GM12864 (cell line): ENCODE data around the gene DNAJB9.

Experiments
- DNase-seq: peaks from one replicate; pipeline ENCODE4 v3.0.0-alpha.2; 2011; ENCODE audit warnings: low read depth
- H3K4me3 ChIP-seq: 2 replicates; pipeline ENCODE4 v1.5.1; 2011; ENCODE audit warnings: mild to moderate bottlenecking, low read depth, low read length, control low read depth
- TF ChIP-seq, protein P1 (sequence below): IDR thresholded peaks from 2 replicates; pipeline ENCODE4 v1.5.1; 2011; ENCODE audit warnings: low read depth, mild to moderate bottlenecking, moderate library complexity, low read length, control low read depth, inconsistent platforms; ENCODE audit errors: missing control alignments

Gene DNAJB9

DNA sequence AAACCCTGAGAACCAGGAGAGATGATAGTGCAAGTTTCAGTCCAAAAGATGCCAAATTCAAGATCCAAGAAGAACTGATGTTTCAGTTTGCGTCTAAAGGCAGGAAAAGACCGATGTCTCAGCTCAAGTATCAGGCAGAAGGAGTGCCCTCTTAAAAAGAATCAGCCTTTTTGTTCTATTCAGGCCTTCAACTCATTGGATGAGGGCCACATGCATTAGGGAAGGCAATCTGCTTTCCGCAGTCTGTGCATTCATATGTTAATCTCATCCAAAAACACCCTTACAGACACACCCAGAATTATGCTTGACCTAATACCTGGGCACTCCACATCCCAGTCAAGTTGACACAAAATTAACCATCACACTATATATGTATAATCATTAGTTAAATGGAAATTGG, 45.2 kb downstream of the DNAJB9 start:
- no peak for DNase-seq
- TF ChIP-seq, protein P1, sequence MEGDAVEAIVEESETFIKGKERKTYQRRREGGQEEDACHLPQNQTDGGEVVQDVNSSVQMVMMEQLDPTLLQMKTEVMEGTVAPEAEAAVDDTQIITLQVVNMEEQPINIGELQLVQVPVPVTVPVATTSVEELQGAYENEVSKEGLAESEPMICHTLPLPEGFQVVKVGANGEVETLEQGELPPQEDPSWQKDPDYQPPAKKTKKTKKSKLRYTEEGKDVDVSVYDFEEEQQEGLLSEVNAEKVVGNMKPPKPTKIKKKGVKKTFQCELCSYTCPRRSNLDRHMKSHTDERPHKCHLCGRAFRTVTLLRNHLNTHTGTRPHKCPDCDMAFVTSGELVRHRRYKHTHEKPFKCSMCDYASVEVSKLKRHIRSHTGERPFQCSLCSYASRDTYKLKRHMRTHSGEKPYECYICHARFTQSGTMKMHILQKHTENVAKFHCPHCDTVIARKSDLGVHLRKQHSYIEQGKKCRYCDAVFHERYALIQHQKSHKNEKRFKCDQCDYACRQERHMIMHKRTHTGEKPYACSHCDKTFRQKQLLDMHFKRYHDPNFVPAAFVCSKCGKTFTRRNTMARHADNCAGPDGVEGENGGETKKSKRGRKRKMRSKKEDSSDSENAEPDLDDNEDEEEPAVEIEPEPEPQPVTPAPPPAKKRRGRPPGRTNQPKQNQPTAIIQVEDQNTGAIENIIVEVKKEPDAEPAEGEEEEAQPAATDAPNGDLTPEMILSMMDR, result no peak
- no peak overlapping the region for H3K4me3 ChIP-seq

DNA sequence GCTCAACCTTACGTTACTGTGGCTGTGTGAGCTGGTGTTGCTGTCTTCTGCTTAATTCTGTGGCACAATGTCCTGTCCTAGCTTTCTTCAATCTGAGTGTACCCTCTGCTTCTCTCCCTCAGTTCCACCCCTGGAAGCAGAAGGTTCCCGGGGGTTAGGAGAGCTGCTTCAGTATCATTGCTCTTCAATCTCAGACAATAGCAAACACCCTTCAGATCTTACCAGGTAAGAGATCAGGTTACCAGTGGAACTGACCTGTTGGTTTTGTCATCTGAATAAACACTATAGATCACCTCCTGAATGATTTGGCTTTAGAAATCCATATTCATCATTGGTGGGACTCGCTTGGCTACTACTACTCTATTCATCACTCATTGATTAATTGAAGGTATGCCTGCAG, 48.4 kb downstream of the DNAJB9 start:
- no peak overlapping the region for H3K4me3 ChIP-seq
- no peak for DNase-seq
- TF ChIP-seq, protein P1, result no peak

DNA sequence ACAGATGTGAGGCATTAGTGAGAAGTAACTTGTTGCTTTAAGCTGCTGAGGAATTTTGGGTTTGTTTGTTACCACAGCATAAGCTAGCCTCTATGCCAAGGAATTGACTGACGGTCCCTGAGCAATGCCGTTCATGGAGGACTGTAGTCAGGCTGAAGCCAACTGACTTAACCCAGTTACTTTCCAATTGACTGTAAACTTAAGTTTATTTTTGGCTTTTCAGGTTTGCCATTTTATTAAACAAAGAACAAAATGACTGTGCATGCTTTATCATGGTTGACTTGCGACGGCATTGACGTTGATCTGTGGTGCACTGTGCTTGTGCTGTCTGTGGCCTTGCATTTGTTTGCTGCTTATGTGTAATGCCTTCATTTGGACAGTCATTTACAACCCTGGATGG, 53.5 kb downstream of the DNAJB9 start:
- TF ChIP-seq, protein P1, result no peak
- DNase-seq, result no peak
- H3K4me3 ChIP-seq, result no peak overlapping the region
